Measurements from ENCODE around the gene ADCY7.
"Not testable (repeated sequence)": the region's sequence is repeated elsewhere in the genome, so short reads cannot be mapped to it uniquely, and the experiment has no call there.

Gene ADCY7

DNA sequence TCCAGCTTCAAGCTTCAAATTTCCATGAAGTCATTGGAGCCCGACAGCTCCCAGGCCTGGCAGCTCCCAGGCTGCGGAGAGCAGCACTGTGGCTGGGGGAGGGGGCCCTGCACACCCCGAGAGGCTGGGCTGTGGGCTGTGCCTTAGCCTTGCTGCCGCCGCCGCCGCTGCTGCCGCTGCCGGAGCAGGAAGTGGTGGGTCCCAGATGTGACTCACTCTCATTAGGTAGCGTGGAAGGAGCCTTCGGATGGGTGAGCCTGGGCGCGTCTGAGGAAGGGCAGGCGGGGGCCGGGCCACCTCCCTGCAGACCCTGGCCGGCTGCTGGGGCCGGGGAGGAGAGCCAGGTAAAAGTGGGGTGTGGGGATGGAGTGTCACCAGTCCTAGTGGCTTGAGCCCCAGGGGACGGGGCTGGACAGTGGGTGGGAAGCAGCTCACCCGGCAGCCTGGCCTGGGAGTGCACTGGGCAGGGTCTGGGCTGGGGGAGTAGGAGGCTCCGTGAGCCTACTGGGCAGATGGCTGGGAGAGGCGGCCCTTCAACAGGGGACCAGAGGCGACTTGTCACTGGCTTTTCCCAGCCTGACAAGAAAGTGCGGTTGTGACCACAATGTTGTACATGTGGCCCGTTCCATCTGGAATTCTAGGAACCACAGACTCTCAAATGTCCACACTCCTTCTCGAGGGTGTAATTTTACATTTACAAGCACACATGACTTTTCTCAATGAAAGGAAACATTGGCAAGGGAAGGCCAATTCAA is at the start of gene ADCY7:
ADCY7 (plus strand) TSS at position 215 of the 755 bp plus-strand sequence. CDS start 21,629 bp downstream, outside the sequence.
- no peak for DNase-seq

DNA sequence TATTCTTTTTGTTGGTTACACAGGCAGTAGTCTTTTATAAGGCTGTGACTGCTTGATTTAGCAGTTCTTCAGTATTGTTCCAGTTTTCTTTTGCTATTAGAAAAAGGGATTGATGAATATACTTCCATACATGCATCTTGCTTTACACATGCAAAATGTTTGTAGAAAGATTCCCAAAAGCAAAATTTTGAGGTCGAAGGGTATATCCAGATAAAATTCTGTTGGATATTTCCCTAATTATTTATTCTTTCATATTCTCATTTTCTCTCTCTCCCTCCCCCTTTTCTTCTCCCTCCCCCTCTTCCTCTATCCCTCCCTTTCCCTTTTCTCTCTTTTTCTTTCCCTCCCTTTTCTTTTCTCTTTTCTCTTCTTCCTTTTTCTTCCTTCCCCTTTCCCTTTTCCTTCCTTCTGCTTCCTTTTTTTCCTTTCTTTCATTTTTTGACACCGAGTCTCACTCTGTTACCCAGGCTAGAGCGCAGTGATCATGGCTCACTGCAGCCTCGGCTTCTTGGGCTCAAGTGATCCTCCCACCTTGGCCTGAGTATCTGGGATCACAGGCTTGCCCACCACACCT is 46.9 kb upstream of the ADCY7 start:
- DNase-seq = no peak

DNA sequence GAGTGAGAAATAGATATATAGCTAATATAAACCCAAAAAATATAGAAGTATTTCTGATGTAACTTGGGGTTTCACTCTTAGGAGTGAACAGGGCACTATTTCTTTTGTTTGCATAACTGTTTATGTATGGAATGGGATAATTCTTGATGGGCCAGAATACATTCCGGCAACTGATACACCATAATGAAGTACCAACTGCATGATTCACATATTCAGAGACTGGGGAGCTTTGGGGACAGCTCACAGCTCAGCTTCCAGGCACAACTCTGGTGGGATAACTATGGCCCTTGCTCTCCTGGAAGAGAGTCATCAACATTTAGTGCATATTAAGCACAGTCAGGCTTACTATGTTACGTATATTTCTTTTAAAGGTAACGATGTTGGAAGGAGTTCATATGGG is 42.1 kb upstream of the ADCY7 start:
- DNase-seq = no peak

DNA sequence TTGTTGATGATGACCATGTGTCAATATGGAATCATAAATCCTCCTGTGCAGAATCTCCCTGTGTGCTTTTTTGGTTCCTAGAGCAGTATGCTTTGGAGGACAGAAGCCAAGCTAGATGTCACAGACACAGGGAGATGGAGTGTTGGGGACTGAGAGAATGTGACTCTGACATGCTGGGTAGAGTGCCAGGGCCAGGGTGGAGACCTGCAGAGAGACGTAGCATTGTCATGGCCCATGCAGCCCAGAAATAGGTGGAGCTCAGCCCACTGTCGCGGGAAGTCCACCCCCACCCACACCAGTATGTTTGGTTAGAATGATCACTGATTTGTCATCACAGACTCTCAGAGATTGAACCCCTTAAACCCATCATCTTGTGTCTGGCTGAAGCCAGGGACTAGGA is 39.2 kb upstream of the ADCY7 start:
- DNase-seq = no peak

DNA sequence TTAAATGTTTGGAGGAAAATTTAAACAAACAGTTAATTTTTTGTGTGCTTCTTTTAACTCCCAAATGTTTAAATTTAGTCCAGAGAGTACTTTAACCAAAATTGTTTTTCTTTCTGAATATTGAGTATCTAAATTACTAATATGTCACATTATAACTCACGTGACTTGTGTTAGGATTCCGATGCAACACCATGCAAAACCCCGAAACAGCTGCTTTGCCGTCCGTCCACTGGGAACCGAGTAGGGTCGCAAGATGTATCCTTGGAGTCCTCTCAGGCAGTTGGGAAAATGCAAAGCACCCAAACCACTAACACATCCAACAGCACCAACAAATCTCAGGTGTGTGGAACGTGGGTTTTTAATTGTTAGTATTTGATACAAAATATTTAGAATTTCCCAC is 38.7 kb upstream of the ADCY7 start:
- DNase-seq = no peak

DNA sequence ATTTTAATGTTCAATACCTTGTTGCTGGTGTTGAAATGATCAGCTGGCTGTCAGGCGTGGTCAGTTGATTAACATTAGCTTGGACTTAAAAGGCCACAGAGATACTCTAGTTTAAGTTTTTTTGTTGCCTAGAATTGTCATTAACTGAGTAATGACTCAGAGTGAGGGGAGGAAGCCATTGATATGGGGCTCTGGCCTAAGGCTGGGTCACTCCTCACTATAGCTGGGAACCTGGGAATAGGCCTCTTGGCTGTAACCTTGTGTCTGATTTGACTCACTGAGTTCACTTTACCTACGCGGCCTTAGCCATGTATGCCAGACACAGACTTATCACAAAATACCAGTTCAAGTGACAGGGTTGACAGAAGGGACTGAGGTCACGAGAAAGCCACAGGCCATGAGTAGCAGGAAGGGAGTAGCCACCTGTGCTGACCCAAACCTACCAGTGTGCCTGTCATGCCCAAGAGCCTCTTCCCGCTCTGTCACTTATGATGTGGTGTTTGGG is 37.9 kb upstream of the ADCY7 start:
- DNase-seq = no peak

DNA sequence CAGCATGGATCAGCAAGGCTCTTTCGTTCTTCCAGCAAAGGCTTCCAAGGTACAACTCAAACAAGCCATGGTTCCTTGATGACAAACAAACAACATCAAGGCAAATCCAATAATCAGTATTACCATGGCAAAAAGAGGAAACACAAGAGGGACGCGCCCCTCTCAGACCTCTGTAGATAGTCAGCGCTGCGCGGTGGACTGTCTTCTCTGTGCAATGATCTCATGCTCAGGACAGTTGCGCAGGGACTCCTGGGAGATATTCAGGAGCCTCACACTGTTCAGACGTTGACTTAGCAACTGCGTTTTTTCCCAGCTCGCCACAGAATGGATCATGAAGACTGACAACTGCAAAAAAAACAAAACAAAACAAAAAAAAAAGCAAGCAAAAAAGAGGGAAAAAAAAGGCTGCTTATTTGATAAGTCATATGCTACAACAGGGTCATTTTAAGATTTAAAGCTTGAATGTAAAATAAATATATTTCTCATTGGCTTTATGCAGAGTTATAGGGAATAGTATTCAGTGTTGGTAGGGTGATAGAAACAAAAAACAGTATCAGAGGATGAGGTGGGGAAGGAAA is 37.1 kb upstream of the ADCY7 start:
- no peak for DNase-seq

DNA sequence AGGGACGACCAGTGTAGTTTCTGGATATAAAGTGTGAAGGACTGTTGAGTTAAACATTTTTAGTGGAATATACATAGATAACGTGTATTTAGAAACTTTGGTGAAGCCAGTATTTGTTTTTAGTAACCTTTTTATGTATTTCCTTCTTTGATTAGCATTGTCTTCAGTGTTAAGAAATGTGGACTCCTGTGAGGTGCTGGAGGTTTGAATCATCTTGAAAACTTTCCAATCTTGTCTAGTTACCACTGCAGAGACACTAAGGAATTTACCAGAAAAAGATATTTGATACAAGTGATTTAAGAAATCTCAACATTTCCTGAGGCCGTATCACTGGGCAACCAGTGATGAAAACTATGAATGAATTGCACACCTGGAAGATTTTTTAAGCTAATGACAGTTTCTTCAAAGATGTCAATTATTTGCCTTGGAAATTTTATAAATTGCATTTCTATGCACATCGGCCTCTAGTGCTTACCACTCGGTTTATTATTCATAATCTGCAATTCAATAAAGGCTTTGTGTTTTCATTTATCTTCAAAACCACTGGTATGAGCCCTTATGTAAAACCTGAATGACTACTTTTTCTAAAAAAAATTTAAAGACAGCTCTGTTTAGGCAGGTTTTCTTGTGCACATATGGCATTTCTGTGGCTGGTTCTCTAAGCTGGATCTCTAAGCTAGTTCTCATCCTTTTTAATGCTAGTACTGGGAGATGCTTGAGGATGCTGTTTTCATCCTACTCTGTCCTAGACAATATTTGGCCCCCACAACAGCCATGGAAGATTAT is 31.4 kb upstream of the ADCY7 start:
- no peak for DNase-seq

DNA sequence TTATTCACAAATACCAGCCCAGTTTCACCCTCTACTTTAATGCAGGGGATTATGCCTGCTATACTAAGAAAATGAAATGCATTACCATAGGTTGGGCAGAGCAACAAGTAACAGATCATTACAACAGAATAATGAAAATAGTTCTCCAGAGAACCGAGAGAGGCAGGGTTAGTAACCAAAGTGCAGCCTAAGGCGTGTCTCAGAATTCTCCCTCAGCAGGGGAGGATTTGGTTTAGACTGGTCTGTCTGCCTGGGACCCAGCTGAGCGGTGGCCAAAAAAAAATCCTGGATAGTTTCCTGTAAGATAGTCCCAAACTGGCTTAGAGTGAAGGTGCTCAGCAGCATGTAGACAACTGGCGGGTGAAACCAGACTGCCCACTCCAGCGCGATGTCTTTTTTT is 30.8 kb upstream of the ADCY7 start:
- DNase-seq = no peak

DNA sequence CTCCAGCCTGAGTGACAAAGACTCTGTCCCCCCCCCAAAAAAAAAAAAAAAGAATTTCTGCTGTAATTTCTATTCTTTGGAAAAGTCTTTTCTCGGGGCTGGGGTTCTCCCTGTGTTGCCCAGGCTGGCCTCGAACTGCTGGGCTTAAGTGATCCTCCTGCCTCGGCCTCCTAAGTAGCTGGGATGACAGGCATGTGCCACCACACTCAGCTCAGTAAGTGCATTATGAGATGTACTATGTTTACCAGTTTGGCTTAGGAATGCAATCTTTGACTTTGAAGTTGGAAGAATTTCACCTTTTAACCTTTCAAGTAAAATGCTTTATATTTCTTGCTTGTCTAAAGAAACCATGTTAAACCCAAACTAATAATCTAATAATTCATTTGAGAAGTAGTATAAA is 28.0 kb upstream of the ADCY7 start:
- DNase-seq = no peak

DNA sequence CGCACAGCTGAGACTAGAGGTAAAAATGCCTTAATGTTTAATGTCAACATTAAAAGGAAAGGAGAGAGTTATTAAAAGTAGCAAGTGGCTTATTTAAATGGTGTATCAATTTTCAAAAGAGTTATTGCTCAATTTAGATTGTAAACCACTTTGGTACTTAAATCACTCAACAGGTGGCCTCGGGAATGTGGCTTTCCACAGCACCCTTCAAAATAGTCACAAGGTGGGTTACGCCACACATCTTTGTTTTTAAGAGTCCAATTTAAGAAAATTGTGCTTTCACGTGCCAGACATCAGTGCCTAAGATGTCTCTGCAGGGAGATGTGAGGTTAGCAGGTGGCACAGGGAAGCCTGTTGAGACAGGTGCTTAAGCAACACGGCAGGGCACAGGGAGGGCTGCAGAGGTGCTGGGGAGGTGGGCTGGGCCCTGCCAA is 27.5 kb upstream of the ADCY7 start:
- DNase-seq = no peak

DNA sequence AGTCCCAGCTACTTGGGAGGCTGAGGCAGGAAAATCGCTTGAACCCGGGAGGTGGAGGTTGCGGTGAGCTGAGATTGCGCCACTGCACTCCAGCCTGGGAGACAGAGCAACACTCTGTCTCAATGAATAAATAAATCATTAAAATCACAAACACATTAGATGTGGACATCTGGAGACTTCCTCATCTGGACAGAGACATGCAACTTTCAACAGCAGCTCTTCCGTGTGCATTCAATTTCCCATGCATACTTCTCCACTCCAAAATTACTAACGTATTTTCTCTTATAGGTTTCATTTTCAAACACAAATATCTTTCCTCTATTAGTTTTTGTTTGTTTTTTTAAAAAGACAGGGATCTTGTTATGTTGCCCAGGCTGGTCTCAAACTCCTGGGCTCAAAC is 23.3 kb upstream of the ADCY7 start:
- DNase-seq = not testable (repeated sequence)

DNA sequence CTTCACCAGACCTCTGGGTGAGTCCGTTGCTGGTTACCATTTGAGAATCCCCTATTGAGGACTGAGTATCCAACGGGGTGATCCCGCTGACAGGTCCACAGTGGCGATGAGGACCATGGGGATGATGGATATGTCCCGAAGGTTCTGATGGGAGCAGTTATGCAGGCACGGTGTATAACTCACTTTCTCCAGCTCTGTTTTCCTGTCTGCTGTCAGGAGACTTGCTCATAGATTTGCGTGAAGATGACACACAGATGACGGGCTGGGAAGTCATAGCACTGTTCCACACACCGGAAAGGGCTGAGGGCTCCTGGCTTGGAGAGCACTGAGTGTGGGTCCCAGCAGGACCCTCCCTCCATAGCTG is 22.2 kb upstream of the ADCY7 start:
- no peak for DNase-seq

DNA sequence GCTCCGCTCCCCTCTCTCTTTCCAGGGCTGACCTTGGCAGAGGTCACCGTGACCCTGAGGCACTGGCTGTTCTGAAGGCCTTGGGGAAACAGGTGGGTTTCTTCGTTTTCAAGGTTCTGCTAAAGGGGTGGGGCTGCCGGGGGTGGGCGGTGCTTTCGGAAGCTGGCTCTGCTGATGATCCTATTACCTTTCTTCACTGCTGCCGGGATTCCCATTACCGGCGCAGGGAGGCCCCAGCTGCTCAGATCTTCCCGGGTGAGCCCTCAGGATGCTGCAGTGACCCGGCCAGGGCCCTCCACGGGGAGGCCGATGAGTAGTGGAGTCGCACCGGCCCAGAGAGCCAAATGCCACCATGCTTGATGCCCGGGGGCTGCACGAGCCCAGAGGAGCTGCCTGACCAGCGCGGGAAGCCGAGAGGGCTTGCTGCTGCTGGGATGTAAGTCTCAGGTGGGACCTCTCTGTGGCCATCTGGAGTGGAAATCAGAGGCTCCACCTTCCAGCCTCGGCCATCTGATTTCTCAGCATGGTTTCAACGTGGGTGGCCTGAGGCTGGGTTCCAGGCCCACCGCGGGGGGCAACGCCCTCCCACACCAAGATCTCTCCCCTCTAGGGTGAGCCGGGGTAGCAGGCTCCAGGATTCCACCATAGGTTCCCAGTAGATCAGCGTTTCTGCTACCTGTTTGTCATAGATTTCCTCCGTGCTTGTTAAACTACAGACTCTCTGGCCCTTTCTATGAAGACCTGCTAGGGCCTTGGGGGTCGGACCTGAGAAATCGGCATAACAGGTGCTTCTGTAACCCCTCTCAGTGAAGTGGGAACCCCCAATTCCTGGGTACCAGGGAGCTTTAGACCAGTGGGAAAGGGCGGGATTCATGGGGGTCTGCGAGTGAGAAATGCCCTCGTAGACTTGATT is 21.6 kb upstream of the ADCY7 start:
- DNase-seq = no peak

DNA sequence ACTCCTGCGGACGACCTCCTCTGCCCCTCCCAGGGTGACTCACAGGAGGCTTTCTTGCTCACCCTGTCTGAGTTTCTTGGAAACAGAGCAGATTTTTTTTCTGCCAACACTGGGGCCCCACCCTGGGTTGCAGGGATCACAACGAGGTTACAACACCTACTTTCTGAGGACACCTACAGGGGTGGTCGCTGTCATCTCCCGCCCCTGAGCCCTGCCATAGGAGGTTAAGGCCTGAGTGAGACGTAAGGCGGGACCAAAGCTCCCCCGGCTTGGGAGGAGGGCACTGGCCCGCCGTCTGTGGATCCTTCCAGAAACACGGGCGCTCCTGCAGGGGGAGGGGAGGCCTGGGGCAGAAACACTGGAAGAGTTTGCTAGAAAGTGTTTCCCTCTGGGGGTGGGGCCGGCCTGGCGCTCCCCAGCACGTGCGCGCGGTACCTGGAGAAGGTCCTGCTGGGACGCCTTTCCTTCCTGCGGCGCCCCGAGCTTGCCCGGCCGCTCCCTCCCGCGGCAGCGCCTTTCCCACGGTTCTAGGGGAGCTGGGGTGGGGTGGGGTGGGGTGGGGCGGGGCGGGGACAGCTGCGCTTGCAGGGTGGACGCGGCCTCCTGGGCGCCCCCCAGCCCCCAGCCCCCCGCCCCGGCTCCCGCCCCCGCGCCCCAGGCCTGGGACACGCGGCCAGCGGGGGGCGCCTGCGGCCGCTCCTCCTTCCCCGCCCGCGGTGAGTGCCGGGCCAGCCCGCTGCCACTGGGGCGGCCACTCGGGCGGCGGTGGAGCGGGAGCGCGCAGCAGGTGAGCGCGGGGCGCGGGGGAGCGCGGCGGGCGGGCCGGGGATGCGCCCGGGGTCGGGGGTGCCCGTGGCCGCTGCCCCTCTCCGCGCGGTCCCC is 20.7 kb upstream of the ADCY7 start:
- DNase-seq = peak in 1 of 2 experiments; percentile 1

DNA sequence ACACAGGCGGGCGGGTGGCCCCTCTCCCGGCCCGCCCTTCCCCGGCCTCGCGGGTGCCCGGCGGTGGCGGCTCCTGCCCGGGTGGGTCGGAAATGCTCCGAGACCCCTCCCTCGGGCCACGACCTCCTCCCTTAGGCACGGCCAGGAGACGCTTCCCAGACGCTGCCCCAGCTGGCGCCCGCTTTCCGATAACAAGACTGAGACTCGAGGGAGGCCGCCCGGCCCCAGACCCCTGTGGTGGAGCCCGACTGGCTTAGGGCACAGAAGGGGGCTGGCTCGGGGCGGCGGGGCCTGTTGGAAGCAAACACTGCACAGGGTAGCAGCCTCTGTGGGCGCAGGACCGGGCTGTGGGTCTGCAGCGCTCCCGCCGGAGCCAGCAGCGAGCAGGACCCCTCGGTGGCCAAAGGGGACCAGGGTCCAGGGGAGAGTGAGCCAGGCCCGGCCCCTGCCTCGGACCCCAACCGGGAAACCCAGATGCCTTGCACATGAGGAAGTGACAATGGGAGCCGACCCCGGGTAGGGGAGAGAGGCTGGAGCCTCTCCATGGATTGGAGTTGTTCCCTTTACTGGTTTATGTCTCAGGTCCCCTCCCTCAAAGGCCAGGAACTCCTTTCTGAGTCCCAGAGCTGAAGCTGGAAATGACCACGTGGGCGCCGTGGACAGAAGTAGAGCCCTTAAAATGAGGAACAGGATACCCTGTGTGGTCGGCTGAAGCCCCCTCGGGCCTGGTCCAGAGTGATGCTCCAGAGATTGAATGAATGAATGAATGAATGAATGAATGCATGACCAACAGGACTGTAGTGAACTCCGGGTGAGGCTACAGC is 19.8 kb upstream of the ADCY7 start:
- no peak for DNase-seq

DNA sequence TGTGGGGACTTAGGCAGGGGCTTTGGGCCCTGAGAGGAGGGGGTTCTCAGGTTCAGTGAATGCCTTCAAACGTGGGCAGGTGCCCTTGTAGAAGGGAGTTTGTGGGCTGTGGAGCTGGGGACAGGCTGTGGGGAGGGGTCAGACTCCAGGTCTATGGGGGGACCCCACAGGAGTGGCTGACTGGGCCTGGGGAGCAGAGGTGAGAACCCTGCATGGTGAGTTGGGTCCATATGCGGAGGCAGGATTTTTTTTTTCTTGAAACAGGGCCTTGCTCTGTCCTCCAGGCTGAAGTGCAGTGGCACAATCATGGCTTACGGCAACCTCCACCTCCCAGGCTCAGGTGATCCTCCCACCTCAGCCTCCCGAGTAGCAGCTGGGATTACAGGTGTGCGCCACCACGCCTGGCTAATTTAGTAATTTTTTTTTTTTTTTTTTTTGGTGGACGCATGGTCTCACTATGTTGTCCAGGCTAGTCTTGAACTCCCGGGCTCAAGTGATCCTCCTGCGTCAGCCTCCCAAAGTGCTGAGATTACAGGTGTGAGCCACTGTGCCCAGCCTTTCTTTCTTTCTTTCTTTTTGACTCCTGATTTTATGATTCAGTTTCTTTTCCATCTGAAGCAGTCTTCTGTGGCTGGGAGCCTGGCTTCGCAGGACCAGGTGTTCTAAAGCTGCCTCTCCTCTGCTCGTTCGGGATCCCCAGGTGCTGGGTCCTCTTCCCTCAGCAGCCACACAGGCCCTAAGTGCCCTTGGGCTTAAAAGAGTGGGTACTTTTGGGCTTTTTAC is 19.0 kb upstream of the ADCY7 start:
- DNase-seq = no peak

DNA sequence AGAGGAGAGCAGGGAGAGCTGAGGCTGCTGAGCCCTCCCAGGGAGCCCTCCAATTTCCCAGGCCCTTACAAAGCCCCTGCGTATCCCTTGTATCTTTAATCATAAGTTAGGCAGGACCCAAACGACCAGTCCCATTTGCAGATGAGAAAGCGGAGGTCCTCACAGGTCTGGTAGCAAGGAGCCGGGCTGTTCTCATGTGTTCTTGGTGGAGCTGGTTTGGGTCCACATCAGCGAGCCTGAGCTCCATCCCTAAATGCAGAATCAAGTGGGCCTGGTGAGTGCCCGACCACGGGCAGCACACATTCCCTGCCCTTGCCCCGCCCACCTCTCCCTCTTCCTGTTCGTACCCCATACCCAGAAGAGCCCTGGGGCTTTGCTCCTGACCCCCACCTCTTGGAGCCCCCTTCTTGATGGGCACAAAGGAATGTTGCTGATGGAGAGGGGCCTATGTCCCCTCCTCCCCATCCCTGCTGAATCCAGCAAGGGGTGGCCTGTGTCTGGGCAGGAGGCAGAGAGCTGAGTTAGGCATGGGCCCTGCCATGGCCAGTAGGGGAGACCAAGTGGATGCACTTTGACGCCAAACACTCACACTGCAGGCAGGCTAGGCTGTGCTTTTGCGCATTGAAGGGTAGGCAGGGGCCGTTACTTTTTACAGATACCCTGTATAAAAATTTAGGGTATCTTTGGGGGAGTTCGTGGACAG is 18.3 kb upstream of the ADCY7 start:
- no peak for DNase-seq

DNA sequence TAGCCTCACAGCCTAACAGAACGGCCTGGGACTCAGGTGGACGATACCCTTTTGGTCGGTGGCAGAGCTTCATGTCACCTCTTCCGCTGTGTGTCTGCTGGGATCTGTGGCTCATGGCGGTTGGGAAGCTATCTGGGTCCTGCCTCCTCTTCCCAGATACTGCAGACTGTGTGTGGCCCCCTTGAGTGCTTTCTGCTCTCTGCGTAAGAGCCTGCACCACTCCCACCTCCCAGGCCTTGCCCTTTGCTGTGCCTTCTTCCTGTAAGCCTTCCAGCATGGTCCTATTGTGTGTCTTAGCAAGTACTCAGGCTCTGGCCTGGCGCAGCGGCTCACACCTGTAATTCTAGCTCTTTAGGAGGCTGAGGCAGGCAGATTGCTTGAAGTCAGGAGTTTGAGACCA is 17.5 kb upstream of the ADCY7 start:
- DNase-seq = no peak
